NT2/D1 (cell line): ENCODE measurements around the gene ITPKB.

Source experiments
- SUZ12 ChIP-seq: IDR thresholded peaks from 2 replicates; pipeline ENCODE4 v1.6.1; 2011; ENCODE audit not compliant: insufficient read length, insufficient read depth; ENCODE audit errors: extremely low read depth
- YY1 ChIP-seq: IDR thresholded peaks from 2 replicates; pipeline ENCODE4 v1.6.1; 2011; ENCODE audit not compliant: insufficient read length, insufficient read depth

DNA sequence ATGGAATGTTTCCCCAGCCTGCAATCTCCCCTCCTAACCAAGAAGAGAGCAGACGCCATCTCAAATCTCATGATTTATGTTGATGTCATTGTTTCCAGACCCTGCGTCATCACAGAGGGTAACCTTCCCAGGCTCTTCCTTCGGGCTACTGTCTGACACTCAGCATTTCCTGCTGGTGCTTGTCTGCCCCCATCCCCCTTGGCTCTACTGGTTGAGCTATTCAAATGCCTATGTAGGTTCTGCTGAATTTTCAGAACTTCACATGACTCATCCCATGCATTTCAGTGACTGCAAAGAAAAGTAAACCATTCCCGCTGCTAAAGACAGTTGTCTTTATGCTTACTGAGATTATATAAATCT, 24.8 kb upstream of the ITPKB start:
- TF ChIP-seq YY1 (no peak), SUZ12 (no peak)
